Measurements from ENCODE around the gene YOD1. TPM values are rescaled to one million over a fixed set of nuclear protein-coding genes. Genes with fewer than 3 reads are reported as not detected.

Gene YOD1
- polyA plus RNA-seq, 4 donors, result 13.0 to 17.5 (median 16.5) TPM

DNA sequence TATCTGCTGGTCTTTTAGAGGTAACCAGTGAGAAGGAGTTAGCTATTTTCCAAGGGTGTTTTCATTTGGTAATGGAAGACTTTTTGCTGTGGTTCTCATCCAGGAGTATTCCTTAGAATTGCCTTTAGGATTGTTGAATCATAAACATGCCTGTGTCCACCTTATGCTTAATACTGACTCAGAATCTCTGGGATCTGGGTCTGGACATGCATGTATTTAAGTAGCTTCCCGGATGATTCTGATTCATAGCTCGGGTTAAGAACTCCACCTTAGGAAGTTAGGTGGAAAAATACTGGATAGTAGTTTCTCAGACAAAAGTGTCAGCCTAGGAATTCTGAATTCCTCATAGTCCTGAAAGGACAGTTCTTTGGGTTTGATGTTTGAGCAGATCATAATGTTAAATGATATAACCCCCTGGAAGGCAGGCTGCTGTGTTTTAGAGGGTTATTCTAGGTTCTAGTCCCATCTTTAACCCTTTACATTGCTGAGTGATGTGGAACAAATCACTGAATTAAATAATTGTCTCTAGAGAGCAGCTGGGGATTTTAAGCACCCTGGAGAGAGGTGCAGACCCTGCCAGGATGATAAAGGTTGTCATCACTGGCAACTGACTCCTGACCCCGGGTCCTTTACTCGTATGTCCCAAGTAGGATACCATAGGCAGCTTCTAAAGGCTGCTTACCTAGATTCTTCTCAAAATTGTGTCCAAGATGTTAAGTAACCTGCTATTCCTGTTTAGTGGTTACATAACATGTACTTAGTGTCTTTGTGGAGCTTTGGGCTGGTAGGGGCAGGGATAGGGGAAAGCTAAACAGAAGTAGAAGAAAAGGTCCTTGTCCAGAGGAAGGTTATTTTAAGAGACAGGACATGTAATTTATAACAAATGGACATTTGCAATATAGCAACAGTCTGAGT lies 23.2 kb upstream of the YOD1 start:
- DNase-seq (ENCODE audit: low read depth in 4 of 4, low spot score in 3 of 4), result no peak

DNA sequence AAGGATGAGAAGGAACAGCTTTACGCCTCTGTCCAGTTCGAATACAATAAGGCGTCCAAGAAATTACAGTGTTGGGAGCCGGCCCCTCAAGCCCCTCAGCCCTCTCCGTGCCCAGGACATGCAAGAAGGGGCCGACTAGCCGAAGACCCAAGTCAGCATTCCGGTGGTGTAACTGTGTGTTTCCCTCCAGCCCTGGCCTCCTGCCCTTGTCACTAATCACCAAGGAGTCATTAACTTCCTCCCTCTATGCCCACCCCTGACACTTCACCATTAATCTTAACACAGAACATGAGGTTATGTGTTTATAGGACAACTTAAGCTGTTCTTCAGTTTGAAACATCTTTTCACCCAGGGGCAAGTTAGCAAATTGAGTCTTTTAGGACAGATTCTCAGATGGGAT lies 21.2 kb upstream of the YOD1 start:
- no peak for DNase-seq (ENCODE audit: low read depth in 4 of 4, low spot score in 3 of 4)

DNA sequence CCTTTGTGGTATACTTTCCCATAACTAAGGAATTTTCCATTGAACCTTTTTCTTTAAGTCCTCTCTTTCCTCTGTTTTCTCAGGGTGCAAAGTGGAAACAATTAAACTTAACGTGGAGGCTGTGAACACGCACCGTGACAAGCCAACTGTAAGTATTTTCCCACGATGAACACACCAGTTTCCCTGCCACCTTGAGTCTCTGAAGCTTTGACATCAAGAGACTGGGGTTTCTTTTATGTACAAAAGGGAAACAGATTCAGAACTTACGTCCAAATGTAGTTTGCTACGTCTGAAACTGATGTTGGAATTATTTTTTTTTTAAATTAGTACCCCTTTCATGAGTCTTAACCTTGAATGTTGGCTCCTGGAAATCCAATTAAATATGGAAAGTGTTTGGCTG lies 20.4 kb upstream of the YOD1 start:
- no peak for DNase-seq (ENCODE audit: low read depth in 4 of 4, low spot score in 3 of 4)

DNA sequence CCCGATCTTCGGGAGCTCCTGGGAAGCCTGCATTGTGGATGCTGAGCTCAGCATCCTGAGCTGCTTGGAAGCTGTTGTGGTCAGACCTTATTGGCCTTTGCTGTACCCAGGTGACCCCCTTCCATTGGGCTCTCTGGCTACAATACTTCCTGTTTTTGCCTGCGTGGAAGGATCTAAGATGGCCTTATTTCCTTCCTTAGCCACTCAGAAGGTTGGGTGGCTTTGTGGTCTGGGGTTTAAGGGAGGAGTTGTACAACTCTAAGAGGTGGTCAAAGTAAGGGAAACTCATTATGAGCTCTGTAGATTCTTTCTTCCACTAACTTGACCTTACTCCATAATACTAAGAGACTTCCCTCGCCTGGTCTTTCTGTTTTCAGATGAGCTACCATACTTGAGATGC lies 19.8 kb upstream of the YOD1 start:
- no peak for DNase-seq (ENCODE audit: low read depth in 4 of 4, low spot score in 3 of 4)

DNA sequence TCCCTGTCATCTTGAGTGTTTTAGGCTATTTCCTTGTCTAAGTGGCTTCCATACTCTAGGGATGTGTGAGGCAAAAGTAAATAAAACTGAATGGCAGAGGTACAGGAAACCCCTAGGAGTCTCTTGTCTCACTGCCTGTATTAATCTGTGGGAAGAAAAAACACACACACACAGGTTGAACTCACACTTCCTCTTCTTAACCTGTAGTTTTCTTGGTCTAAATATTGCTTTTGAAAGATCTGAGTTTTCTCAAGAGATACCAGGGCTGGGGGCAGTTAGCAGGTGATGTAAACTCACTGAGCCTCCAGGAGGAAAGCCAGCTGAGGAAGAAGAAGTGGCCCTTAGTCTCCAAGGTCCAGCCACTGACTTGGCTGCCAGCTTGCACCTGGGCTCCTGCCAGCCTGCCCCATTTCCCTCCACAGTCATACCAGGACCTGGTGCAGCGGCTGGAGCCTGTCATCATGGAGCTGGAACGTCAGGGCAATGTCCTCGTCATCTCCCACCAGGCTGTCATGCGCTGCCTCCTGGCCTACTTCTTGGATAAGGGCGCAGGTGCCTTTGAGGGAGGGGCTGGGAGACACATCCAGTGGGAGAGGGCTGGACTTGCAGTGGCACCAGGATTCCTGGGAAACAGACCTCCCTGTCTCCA lies 19.0 kb upstream of the YOD1 start:
- no peak for DNase-seq (ENCODE audit: low read depth in 4 of 4, low spot score in 3 of 4)

DNA sequence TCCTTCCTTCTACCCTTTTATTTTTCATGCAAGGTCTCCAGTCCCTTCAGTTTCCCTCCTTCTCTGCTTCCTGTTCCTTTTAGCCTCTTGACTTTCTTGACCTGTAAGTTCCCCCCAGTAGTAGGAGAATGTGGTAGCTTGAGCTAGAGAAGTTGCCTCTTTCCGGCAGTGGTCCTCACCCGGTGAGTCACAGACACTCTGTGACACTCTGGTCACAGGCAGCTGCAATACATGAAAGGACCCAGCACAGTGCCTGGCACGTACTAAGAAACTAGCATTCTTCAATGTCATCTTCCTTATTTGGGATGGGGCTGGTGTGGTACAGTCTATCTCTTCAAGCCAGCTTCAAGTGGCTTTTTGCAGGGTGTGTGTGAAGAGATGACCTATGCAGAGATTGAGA lies 18.1 kb upstream of the YOD1 start:
- DNase-seq (ENCODE audit: low read depth in 4 of 4, low spot score in 3 of 4), result no peak

DNA sequence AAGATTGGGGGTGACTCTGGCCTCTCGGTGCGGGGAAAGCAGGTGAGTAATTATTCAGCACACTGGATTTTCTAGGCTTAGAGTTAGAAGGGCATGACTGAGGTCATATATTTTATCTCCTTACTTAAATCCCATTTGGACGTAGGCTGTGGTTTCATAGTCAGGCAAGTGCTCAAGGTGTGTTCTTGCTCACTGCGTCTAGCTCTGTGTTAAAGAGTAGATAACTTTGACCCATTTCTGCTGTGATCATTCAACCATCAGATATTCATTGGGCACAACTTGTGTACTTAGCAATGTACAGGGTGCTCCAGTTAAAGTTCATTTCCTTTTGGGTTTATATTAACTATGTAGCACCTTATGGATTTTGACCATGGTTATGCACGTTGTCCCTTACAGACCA lies 16.7 kb upstream of the YOD1 start:
- no peak for DNase-seq (ENCODE audit: low read depth in 4 of 4, low spot score in 3 of 4)

DNA sequence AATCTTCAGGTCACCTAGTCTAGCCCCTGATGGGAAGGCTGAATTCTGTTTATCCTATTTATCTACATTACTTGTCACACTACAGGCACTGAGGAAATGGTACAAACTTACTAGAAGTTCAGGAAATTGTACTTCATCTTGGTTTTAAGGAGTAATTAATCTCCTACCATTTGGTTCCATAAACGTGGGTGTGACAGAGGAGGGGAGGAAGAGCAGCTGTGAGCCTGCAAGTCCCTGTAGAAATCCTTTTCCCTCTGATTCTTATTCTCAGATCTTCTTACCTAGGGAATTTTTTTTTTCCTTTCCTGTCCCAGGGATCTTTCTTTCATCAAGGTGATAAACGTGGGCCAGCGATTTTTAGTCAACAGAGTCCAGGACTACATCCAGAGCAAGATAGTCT lies 16.2 kb upstream of the YOD1 start:
- no peak for DNase-seq (ENCODE audit: low read depth in 4 of 4, low spot score in 3 of 4)

DNA sequence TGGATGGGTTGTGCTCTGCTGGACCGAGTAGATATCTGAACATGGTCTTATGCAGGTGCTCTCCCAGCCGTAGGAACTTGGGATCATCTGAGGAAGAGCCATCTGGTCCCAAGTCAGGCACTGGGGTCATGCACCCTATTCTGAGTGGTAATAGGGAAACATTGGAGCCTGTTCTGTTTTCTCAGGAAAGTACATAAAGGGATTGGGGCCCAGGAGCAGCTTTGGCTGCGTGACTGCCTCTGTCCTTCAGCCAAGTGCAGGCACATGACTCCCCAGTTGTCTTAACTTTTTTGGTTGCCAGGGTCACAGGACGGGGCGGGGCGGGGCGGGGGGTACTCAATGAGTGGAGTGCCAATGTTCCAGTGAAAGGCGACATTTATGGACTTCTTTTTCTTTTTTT lies 13.6 kb upstream of the YOD1 start:
- no peak for DNase-seq (ENCODE audit: low read depth in 4 of 4, low spot score in 3 of 4)

DNA sequence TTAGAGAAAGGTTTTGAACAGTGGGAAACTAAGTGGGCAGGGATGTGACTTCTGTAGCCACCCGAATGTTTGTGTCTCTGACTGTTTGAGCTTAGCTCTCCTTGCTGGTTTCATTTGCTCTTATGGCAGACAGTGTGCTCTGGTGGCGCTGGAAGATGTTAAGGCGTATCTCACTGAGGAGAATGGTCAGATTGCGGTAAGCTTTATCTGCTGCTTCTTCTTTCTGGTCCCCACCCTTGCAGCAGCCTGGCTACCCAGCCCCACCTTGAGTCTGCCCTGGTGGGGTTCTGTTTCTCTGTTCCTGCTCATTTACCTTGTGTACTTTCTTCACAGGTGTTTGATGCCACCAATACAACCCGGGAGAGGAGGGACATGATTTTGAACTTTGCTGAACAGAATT lies 12.0 kb upstream of the YOD1 start:
- DNase-seq (ENCODE audit: low read depth in 4 of 4, low spot score in 3 of 4), result no peak

DNA sequence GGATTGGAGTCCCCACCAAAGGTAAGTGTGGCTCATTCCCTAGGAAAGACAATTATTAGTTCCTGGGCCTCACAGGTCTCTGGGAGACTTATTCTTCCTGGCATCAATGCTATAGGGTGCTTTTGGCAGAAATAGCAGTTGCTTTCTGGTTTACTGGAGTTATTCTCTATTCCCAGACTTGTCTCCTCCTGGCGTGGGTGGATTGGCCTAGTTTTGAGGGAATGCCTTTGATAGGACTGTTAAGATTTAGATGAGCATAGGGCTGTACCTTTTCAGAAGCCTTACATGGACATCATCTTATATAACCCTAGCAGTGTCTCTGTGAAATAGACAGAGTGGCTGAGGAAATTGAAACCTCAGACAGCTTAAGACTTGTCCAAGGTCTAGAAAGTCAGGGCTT lies 11.1 kb upstream of the YOD1 start:
- no peak for DNase-seq (ENCODE audit: low read depth in 4 of 4, low spot score in 3 of 4)

DNA sequence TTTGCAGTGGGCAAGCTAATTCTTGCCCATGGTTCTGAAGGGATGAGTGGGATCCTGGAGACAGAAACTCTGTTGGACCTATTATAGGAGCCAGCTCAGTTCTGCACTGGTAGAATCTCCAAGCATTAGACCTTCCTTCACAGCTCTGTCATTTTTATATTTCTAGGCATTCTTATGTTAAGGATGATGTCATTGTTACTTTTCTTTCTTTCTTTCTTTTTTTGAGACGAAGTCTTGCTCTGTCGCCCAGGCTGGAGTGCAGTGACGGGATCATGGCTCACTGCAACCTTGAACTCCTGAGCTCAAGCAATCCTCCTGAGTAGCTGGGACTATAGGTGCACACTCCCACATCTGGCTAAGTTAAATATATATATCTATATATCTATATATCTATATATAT lies 9.6 kb upstream of the YOD1 start:
- DNase-seq (ENCODE audit: low read depth in 4 of 4, low spot score in 3 of 4), result no peak

DNA sequence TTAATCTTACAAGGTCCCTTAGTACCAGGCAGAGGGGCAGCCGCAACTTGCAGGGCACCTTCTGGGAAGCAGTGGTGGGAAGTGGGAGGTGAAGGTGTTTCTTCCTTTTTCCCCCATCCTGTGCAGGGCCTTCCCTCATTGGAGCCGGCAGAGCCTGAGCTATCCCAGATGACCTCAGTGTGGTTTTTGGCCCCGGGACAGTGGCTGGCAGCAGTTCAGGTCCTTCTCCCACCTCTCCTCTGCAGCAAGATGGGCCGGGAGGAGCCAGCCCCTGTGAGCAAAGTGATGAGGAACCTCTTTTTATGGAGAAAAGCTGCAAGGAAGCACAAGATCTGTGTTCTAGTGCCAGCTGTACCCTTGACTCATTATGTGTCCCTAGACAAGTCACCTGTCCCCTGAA lies 8.9 kb upstream of the YOD1 start:
- DNase-seq (ENCODE audit: low read depth in 4 of 4, low spot score in 3 of 4), result no peak

DNA sequence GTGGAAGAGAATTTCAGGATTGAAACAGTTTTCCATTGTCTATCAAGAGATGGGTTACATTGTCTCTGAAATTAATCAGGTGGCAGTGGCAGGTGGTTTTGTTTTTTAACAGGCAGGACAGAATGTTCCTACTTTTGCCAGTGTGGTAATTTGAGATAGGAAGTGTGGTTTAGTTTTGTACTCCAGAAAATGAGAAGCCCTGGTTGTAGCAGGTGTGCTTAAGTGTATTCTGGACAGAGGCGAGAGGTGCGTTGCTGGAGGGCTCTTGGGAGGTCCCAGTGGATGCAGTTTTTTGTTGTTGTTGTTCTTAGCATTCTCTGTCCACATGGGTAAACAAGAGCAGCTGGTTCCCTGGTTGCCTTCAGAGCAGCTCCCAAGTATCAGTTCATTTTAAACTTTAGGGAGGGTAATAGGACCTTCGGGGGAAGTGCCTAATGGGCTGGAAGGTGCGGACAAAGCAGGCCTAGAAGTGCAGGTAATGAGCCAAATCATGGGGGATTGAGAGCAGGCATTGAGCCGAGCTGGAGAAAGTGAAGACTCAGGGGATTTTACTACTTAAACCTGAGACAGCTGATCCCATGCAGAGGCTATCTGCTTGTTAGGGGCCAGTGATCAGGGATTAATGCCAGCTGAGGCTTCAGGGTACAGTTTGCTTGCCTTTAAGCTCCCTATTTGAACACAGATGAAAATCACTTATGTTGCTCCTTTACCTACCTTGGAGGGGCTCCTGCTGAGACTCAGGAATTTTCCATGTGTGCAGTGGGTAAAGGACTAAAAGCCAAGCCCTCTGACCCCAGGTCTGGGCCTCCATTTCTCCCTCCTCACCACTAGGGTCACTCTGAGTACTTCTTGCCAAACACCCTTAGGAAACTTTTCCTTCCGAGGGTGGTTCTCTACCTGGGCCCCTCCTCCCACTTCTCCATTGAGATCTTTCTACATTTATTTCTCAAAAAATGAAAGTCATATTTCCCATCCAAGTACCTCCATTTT lies 8.2 kb upstream of the YOD1 start:
- DNase-seq (ENCODE audit: low read depth in 4 of 4, low spot score in 3 of 4), result no peak

DNA sequence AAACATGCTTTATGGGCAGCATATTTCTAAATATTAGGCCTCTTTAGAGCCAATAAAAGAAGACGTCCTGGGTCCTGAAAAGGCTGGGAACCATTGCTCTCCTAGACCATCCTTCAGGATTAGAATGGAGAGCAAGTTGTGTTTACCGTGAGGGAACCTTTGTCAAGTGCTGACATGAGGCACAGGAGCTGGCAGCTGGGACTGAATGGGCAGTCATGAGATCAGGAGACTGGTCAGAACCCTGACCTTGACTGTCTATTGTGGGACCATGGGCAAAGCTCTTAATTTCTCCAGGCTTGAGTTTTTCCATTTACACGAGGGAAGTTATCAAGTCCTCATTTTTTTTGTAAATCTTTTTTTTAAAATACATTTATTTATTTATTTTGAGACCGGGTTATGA lies 7.2 kb upstream of the YOD1 start:
- DNase-seq (ENCODE audit: low read depth in 4 of 4, low spot score in 3 of 4), result no peak

DNA sequence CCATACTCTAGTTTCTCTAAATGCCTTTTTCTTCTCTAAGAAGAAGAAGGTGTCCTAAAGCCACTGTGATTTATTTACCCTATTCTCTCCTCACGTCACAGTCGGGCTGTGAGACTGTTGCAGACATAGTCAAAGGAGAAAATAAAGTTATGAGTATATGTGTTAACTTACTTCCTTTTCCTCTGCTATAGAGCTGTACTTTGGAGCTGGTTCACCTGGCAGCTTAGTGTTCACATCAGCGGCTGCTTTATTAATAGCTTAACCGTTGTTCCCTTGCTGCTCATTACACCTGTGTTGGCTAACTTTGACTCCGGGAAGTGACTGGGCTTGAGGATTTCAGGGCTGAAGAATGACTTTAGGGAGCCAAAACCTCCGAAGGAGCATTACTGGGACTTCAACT lies 5.7 kb upstream of the YOD1 start:
- no peak for DNase-seq (ENCODE audit: low read depth in 4 of 4, low spot score in 3 of 4)

DNA sequence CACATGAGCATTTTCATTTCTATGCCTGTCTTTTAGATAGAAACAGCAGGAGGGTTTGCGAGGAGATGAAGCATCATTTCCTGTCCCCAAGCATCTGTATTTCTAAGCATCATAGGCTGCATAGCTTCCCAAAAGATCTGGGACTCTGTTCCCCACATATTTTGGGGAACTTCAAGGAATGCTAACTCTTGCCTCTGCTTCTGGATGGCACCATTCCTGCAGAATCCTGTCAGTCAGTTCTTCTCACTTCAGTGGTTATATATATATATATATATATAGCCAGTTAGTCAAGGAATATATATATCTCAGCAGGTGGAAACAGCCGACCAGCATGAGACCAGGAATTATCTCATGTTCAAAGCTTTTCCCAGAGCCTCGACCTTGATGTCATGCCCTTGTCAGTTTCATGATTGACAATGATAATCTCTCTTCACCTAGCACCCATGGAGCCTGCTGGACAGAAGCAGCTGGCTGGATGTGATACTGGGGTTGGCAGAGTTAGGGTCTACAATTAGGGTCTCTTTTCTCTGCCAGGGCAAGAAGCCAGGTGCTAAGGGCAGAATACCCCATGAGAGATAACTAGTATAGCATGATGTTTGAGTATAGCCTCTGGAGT lies 4.5 kb upstream of the YOD1 start:
- no peak for DNase-seq (ENCODE audit: low read depth in 4 of 4, low spot score in 3 of 4)

DNA sequence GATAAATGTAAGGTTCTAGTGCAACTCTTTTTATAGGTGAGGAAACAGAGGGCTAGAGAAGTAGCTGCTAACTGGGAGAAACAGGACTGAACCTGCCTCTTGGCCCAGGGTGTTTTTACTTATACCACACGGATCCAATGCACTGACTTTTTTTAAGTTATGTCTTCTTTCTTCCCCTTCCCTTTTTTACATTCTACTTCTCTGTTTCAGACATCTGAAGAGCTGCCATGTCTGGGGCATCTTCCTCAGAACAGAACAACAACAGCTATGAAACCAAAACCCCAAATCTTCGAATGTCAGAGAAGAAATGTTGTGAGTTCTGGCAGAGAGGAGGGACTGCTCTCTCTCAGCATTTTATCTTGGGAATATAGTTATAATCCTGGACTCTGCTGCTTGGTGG lies 3.5 kb upstream of the YOD1 start:
- no peak for DNase-seq (ENCODE audit: low read depth in 4 of 4, low spot score in 3 of 4)

DNA sequence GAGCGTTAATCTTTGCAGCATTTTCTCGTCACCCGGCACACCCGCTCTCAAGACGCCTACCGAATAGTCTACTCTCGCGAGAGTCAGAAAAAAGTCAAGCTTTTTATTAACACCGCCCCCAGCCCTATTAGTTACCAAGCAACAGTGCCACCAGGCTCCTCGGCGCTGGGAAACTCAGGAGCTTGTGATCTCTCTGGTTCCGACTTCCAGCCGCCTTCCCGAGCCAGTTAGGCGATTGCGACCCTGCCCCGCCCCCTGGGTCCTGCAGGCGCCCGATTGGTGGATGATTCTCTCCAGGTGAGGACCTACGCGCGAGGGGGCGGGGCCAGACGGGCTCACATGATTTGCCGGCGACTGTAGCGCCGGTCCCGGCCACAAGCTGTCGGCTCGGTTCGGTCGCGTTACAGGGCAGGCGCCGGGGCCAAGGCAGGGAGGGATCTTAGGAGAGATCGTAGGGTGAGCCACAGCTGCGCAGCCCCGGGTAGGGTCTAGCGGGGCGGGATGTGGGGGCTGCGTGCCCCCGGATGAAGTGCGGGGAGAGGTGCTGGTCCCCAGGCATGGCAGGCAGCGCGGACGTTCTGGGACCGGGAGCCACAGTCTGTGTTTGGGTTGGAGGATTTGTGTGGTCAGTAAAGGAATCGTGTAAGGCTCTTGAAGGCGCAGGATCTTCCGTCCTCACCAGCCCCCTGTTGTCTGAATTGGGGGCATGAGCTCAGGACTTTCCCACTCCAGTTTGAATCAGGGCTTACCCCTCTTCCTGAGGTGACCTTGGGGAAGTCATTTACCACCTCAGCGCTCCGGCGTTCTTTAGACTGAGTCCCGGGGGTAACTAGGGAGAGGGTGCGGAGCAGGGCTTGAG lies 2.1 kb upstream of the YOD1 start, which contains the start of gene PFKFB2:
Gene PFKFB2, plus strand, starts transcription at position 365 of the 859 bp plus-strand sequence. CDS start 1,443 bp downstream, outside the sequence.
- peak; percentile 85 to 97 (median 93) for DNase-seq (ENCODE audit: low read depth in 4 of 4, low spot score in 3 of 4)

Measured in right renal pelvis (tissue), 4 donors.